Limb (tissue), 2 donors: ENCODE results near the gene ZNF23.

Experiments
- DNase-seq, 2 donors: peaks; one replicate each; pipeline ENCODE4 v3.0.0-alpha.2; 2016; ENCODE audit errors: extremely low spot score in 2 of 2

Gene ZNF23

DNA sequence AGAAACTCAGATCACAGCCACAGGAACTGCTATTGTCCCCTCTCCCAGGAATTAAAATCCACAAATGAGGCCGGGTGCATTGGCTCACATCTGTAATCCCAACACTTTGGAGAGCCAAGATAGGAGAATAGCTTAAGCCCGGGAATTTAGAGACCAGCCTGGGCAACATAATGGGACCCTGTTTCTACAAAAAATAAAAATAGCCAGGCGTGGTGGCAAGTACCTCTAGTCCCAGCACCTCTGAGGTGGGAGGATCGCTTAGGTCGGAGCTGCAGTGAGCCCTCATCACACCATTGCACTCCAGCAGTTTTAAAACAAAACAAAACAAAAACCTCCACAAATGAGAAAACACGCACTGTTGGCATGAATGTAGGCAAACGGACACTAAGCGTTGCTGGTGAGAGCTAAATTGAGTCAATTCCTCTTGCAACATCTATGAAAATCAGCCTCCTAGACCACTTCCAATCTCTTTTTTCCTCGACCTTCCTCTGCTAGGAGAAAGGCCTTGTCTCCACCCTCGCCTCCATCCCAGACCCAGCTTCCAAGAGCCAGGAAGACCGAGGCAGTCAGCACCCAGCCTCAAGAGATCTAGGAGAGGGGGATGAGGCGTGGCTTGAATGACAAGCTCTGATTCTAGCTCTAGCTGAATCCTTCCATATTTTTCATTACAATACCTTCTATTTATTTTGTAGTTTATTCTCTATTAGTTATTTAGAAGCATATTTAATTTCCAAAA is 35.0 kb downstream of the ZNF23 start:
- no peak for DNase-seq

DNA sequence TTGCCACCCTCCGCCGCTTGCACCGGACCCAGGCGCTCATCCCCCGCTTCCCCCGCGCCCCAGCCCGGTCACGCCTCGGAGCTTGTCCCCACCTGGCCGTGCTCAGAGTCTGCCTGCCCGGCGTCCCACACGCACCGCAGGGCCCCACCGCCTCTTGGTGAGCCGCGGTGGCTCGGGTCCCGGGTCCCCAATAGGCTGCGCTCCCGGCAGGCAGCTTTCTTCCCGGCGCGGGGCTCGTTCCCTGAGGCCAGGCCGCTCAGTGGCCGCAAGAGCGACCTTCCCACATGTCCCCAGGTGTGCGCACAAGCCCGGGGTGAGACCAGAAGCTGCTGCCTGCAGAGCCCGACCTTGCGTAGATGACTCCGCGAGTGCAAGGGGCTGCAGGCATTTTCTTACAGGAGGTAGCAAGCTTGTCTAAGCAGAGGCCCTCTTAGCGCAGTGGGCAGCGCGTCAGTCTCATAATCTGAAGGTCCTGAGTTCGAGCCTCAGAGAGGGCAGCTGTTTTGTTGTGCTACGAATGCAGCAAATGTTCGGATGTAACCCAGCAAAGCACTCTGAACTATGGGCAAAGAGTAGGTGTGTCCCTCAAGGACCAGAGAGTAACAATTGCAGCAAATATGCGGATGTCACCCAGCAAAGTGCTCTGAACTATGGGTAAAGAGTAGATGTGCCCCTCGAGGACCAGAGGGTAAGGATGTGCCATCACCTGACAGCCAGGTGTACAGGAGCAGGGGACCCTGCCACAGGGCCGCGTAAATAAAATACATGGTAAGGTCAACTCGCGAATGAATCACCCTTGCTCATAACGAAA is 35.8 kb downstream of the ZNF23 start:
- peak in 1 of 2 donors; percentile 67 for DNase-seq

DNA sequence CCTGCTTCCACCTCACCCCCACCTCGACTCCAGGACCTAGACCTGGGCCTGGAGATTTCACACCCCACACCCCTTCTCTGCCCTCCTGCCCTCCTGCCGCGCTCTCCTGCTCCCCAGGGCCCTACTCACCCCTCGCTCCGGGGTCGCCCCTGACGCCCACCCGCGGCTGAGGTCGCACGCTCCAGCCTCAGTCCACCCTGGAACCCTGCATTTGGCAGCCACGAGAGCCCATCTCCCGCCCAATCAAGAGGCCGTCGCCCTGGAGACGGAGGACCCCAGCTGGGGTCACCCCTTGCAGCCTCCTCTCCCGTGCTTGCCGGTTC is 36.3 kb downstream of the ZNF23 start:
- no peak for DNase-seq

DNA sequence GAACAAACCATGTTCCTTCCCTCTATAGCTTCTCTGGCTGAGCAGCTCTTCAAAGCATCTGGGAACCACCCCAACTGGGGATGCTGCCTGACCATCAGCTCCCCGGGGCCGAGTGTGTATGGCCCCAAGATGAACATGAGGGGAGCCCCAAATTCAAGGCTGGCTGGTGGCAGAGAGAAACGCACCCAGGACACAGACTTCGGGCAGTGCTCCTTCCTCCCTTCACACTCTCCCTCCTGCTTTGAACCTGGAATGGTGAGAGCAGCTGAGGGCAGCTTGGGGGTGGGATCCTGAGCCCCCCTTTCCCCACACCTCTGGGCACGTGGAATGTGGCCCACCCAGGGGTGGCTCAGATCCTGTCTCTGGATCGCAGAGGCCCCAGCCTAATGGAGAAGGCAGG is 37.4 kb downstream of the ZNF23 start:
- no peak for DNase-seq

DNA sequence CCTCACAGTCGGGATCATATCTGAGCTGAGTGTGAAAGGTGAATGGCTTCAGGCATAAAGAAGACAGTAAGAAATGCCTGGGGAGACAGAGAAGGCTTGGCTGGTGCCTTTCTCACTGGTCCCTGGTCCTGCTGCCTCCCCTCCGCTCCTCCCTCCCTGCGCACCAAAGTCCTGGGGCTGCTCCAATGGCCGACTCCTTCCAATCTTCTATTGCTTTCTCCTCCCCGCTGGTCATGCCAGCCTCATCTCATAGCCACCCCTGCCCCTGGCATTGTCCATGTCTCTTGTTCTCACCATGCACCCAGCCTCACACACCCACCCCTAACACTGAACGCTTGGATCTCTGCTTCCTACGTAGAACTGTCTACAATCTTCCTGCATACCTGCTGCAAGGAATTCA is 38.2 kb downstream of the ZNF23 start:
- DNase-seq, result no peak

DNA sequence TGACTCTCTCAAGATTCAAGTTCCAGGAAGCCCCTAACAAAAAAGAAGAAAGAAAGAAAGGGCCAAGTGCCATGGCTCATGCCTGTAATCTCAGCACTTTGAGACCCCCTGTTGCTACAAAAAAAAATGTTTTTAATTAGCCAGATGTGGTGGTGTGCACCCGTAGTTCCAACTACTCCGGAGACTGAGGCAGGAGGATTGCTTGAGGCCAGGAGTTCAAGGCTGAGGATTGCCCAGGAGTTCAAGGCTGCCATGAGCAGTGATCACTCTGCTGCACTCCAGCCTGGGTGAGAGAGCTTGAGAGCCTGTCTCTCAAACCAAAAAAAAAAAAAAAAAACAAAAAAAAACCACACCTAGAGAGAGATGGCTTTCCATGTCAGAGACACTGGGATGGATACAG is 39.0 kb downstream of the ZNF23 start:
- DNase-seq, result no peak

DNA sequence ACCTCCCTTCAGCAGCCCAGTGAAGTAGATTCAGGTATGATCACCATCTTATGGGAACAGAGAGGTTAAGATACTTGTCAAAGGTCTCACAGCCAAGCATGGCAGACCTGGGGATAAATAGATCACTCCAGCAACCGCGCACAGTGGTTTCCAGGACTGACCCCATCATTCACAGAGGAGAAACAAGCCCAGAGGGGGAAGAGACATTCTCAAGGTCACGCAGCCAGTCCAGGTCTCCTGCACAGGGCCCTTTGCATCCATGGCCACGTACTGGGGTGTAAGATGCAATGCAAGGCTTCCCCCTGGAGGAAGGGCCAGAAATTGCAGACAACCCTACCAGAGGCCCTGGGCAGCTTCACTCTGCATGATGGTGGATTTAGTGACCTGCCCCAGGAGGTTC is 40.1 kb downstream of the ZNF23 start:
- no peak for DNase-seq

DNA sequence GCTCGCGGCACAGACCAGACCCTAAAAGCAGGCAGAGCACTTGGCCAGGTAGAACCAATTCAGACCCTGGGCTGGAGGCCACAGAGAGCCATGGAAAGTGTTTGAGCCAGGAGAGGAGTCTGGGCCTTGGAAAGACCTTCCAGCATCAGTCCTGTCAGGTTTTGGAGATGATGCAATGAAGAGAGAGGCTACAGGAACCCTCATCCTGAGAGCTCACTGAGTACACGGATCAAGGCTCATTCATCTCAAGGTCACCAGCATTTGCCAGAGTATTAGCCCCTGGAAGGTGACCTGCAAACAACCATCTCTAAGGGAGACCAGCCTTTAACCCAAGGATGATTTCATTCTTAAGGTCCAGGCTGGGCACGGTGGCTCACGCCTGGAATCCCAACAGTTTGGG is 48.0 kb downstream of the ZNF23 start:
- no peak for DNase-seq

DNA sequence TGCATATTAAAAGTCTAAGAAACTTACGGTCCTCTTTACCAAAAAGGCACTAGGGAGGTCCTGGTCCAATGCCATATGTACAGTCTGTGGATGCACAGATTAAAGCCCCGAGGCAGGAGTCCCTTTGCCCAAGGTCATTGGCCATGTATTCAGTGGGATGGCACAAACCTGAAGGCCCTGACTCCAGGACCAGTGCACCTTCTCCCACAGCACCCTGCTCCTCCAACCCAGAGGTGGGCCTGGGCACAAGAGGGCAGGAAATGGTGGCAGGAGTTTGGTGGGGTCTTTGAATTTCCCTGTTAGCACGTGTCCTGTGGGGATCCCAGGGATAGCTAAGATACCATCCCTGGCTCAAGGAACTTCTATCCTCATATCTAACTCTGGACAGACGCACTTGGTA is 48.7 kb downstream of the ZNF23 start:
- DNase-seq, result no peak

DNA sequence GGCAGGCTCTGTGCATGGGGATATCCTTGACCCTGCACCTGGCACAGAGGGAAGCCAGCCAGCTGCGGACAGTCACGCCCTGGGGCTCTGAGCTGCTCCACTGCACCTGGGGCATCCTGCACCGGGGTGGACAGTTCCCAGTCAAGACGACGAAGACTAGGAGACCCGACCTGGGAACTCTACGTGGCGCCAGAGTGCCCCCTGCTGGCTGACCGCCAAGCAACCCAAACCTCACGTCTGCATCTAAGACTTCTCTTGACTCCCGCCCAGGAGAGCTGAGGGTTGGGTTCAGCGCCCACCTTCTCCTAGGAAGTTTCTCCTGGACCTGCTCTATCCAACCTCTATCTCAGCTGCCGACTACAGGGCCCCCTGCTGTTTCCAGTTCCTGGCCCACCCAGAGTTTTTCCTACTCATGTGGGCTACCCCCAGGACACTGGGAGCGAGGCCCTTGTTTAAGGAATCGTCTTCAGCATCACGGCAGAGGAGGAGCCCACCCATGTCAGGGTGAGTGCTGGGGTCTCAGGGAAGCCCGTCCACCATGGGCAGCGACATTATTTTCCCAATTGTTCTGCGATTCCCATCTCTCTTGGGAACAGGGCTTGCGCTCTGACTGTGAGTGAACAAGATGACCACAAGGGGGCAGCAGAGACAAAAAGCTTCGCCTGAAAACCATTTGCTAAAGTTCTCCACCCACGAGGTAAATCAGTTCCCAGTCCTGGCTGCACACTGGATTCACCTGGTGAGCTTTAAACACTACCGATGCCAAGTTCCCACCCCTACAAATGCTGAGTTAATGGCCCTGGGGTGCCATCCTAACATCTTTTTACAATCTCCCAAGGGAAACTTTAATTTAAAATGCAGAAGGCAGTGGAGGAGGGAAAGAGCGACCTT is 49.5 kb downstream of the ZNF23 start:
- peak; percentile 69 to 78 for DNase-seq

DNA sequence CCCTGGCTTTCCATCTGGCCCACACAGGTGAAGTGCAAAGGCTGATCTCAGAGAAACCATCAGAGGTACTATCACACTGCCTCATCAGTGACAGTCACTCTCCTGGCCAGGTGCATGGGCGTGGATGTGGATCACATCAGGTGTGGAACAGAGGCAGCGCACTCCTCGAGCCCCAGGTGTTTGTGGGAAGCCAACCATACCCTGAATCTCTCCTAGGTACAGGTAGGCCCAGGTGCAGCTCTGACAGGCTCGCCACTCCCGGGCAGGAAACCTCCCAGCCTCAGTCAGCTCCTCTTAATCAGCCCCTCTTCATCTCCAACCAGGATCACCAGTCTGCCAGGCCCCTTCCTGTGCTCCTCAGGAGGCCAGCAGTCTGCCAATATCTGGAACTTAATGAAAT is 51.9 kb downstream of the ZNF23 start:
- DNase-seq, result no peak

DNA sequence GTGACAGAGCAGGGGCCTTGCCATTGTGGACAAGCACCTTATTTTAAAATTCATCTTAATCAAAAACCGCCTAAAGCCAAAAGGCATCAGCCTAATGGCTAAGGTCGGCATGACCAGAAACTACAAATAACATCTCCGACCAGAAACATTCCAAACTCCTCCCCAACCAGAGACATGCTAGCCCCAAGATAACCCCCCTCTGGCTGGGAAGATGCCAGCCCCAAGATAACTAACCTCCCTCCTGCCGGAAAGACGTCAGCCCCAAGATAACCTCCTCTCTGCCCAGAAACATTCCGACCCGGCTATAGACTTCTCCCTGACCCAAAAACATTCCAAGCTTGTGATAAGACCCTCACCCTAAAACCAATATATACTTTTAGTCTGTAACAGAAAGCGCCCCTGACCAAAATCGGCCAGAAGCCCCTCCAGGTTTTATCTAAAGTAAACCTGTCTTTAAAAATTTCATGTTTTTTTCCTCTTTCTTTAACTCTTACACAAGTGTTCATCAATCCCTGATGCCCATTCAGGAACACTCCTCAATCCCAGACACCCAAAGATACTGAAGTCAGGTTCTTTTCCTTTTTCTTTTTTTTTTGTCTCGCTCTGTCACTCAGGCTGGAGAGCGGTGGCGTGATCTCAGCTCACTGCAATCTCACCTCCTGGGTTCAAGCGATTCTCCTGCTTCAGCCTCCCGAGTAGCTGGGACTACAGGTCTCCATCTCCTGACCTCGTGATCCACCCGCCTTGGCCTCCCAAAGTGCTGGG is 52.9 kb downstream of the ZNF23 start:
- no peak for DNase-seq

DNA sequence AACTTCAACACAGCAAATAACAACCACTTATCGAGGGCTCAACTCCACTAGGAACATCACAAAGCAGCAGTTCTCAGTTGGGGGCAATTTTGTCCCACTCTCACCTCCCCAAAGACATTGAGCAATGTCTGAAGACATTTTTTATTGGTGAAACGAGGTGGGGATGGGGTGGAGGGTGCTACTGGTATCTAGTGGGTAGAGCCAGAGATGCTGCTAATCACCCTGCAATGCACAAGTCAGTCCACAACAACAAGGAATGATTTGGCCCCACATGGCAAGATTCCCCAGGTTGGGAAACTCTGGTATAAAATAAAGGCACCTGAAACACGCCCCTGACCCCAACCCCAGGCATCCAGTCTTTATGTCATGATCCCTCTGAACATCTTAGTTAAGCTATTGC is 53.5 kb downstream of the ZNF23 start:
- DNase-seq, result no peak

DNA sequence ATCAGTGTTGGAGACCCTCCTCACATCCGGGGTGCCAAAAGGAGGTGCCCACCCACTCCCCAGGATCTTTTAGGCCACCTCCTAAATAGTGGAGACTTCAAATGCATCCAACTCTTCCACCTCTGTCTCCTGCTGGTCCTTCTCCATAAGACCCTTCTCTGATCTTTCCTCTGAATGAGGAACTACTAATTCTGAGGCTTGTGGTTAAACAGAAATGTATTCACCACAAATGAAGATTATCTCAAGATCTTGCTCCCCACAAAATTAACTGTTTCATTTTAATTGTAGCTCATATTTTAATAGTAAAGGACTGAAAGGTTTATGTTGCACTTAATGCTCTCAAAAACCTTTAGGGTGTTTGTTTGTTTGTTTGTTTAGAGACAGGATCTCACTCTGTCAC is 54.3 kb downstream of the ZNF23 start:
- no peak for DNase-seq

DNA sequence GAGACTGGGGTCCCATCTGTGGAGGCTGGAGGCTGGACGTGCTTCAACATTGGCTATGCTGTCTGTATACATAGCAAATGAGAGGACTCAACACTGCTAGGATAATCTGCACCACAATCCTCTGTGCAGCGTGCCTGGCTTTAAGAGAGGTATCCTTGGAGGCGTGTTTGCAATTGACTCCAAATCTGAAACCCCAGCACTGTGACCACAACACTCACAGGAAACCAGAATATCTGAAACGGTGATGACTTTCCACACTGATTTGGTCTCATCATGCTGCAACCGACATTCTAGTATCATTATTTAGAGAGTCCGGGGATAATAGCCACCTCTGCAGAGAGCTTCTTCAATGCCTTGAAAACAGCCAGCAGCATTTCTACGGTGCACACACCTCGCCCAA is 55.3 kb downstream of the ZNF23 start:
- no peak for DNase-seq

DNA sequence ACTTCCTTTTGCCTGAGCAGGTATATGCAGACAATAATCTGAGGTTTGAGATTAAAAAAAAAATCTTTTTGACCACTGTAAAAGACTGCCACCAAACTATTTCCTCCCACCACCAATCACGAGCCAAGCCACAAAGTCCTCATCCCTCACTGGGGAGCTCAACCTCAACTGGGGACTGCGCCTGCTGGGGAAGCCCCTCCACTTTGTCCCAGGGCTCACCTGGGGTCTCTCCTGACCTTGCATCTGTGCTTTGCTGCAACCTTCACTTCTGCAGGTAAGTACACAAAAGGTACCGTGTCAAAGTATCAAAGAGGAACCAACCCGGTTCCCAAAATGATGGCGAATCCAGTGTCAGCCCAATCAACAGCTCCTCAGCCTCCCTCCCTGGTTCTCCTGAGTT is 55.7 kb downstream of the ZNF23 start:
- DNase-seq, result no peak

DNA sequence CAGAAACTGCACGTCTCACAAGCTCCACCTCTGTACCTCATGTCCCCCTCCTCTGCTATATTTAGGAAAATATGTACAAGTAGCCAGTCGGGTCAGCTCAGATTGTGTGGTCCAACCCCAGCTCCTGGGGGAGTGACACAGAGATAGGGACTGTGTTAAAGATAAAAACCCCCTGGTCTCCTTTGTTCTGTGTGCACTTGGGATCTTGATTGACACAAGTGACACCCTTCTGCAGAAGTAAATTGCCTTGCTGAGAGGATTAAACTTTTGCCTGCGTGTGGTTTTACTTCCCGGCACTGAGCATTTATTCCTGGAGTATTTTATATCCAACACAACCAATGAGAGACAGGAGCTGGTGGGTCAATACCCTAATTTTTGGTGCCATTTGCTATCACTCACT is 57.7 kb downstream of the ZNF23 start:
- DNase-seq, result no peak

DNA sequence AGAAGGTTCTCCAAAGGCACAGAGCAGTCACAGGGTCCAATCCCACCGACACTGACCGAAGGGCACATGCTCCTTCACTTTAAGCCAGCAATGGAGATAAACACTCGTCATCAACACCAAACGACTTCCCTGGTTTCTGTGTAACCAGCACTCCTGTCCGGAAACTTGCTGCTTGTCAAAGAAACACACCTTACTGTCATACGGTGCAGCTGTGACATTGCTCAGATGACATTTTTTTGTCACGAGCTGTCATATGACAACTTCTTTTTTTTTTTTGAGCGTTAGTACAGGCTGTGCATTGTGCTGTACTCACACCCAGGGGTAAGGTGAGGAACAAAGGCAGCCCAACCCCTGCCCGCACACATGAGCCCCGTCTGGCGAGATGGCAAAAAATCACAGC is 59.4 kb downstream of the ZNF23 start:
- no peak for DNase-seq

DNA sequence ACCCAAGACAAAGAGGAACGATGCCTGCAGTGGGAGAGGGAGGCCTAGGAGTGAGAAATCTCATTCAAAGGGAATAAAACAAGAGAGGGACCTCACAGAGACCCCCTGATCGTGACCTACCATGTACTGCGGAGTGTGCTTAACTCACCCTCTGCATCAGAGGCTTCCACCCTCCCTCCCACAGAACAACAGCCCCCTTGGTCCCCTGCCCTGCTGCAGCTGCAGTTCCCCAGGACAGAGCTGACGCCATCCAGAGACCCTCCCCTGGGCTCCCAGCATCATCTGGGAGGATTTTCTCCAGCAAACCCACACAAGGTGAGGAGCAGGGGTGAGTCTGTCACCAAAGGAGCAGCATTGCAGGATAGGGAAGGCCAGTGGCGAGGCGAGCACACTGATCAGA is 60.0 kb downstream of the ZNF23 start:
- no peak for DNase-seq

DNA sequence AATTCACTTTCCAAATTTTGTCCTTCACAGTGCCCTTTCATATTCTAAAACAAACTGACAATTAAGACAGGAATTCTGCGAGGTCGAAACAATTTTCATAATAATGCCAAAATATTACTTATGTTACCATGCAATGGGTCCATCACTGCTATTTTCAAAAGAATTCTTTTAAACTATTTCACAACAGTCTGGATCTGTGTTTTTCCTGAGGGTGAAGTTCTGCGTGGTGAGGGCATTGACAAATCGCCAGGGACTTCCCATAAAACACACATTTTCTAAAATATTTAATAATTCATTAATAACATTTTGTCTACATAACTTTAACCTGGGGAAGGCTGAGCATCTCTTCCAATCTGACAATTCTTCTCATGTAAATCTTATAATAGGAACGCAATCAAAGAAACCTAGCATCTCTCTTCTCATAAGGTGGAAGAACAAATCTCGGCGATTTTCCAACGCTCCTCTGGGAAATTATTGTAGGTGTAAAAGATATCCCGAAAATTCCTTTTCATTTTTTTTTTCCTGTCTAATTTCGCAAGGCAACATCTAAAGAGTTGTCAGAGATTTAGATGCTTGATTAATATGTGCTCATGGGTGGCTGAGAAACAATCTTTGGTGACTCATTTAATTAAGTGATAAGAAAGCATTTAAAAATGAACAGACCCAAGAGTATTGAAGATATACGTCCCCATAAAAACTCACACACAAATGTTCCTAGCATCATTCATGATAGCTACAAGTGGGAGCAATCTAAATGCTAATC is 62.1 kb downstream of the ZNF23 start:
- DNase-seq, result no peak
